Body of pancreas (tissue), 4 donors: ENCODE results near the gene TEKT3. TPM values are rescaled to one million over a fixed set of nuclear protein-coding genes. Genes with fewer than 3 reads are reported as not detected.
A peak's percentile ranks its signal among the peaks of the same experiment; 100 is the strongest.

Experiments used
- ATAC-seq: fragments of 150-250 bp; one replicate; pipeline ENCODE4 v1.9.1; 2016
- DNase-seq, 4 donors: peaks; one replicate each; pipeline ENCODE4 v3.0.0-alpha.2; 2019
- H3K27ac ChIP-seq, 4 donors: fragments of 200-600 bp; sonication (generic); 1 replicate in 3 of 4; 2 replicates in 1 of 4; pipeline versions ENCODE4 v1.5.1 to v1.6.1; 2016 to 2019; ENCODE audit warnings: mild to moderate bottlenecking in 1 of 4, mixed read lengths in 1 of 4, moderate library complexity in 1 of 4
- H3K27me3 ChIP-seq, 2 donors: fragments of 200-600 bp; sonication (generic); one replicate each; pipeline ENCODE4 v1.6.0; 2016; ENCODE audit warnings: mild to moderate bottlenecking in 1 of 2
- H3K36me3 ChIP-seq, 2 donors: fragments of 200-600 bp; sonication (generic); replicated peaks in 1 of 2; 2 replicates each; pipeline ENCODE4 v1.5.1; 2016; ENCODE audit warnings: low read depth in 2 of 2; ENCODE audit not compliant: insufficient read depth in 1 of 2
- H3K4me1 ChIP-seq: fragments of 200-600 bp; sonication (generic); one replicate; pipeline ENCODE4 v1.6.0; 2016
- H3K4me3 ChIP-seq, 2 donors: fragments of 200-600 bp; sonication (generic); 1 replicate in 1 of 2; 2 replicates in 1 of 2; pipeline ENCODE4 v1.5.1; 2016 to 2019
- H3K9me3 ChIP-seq, 3 donors: fragments of 200-600 bp; sonication (generic); 1 replicate in 2 of 3; 2 replicates in 1 of 3; pipeline ENCODE4 v1.5.1; 2016
- CTCF ChIP-seq, 7 experiments: fragments of 450-650 bp in 4 of 7; fragments of 200-600 bp in 3 of 7; sonication (generic) in 3 of 7; IDR thresholded peaks; one replicate each; pipeline ENCODE4 v1.5.1; 2016 to 2019; ENCODE audit warnings: antibody characterized with exemption in 7 of 7
- POLR2A ChIP-seq, 3 donors: fragments of 450-650 bp; IDR thresholded peaks; one replicate each; pipeline ENCODE4 v1.6.1; 2016; ENCODE audit warnings: antibody characterized with exemption in 3 of 3, mild to moderate bottlenecking in 2 of 3
- WGBS, 2 donors: methylation state at CpG; one replicate each; pipeline ENCODE4 v1.1.5; 2017; 5-methylcytosine and 5-hydroxymethylcytosine counted together
- intact Hi-C: fragments of 100-400 bp; cut with DNase I; formaldehyde crosslinking; loops from one replicate; pipeline ENCODE4 v1.15.1; 2023
- total RNA-seq, 2 donors: library from RNA; depleted of rRNA; stranded (reverse); fragments of >200 nt; gene quantifications; one replicate each; pipeline ENCODE4 v1.1.0, GENCODE V29; 2016

Gene TEKT3
- total RNA-seq, 2 donors from 2014 or later: not detected

DNA sequence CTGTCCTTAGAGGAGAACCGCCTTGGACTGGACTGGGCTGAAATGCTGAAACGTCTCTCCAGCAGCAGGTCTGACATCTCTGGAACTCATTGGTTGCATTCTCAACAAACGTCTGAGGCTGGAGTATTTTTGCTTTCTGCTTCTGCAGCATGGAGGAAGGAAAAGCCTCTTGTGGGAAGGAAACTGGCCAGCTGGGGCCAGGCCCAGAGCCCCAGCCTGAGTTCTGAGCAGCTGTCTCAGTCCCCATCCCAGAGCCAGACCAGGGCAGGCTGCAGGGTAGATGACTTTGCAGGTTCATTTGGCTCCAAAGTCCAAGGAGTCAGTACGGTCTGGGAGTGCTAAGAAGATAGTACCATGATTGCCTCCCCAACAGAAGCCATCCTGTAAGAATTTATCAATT is 18.3 kb downstream of the TEKT3 start:
- Histone ChIP-seq H3K4me1 (no peaks in the 10 kb centered on the region), H3K36me3 (no peaks in the 10 kb centered on the region), H3K4me3 (no peak overlapping the region), H3K27me3 (no peaks in the 10 kb centered on the region), H3K9me3 (no peaks in the 10 kb centered on the region), H3K27ac (no peak overlapping the region)
- intact Hi-C loops: no loop called here
- WGBS, 2 donors: 64 to 66% methylated on average over 3 to 4 of the region's 4 CpGs
- no peak for TF ChIP-seq POLR2A (IDR thresholded peaks at IDR 0.05)
- TF ChIP-seq CTCF (IDR thresholded peaks at IDR 0.05): no peak
- DNase-seq (no peak), ATAC-seq (no peak)

DNA sequence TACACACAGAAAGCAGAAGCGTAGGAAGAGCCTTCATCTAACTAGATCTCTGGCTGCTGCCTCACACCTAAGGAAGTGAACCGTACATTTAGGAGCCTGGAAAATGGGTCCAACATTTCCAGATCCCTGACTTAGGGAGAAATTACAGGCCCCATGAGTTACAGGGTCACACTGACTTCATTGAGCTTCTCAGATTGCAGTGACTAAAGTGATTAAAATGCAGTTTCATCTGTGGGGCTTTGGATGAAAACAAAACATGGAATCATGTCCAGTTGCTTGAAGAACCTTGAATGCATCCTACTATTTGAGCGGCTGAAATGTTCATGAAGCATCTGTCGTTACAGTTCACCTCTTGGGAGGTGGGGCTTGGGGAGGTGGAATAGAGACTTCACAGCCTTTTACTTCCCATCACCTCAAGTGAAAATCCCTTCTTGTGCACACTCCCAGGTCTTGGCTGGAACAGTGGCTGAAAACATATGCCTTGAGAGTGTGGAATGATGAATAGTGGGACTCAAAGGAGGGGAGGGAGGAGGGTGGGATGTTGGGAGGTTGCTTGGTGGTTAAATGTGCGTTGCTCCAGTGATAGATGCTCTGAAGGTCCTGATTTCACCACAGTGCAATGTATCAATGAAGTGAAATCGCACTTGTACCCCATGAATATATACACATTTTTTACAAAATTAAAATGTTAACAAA is 19.7 kb downstream of the TEKT3 start:
- no peak for TF ChIP-seq CTCF (IDR thresholded peaks at IDR 0.05)
- Histone ChIP-seq H3K27me3 (no peaks in the 10 kb centered on the region), H3K27ac (no peak overlapping the region), H3K4me3 (no peak overlapping the region), H3K4me1 (no peaks in the 10 kb centered on the region), H3K36me3 (no peaks in the 10 kb centered on the region), H3K9me3 (no peaks in the 10 kb centered on the region)
- ATAC-seq (no peak), DNase-seq (no peak)
- intact Hi-C loops: no loop called here
- 87 to 93% methylated on average over 6 of the region's 6 CpGs for WGBS, 2 donors

DNA sequence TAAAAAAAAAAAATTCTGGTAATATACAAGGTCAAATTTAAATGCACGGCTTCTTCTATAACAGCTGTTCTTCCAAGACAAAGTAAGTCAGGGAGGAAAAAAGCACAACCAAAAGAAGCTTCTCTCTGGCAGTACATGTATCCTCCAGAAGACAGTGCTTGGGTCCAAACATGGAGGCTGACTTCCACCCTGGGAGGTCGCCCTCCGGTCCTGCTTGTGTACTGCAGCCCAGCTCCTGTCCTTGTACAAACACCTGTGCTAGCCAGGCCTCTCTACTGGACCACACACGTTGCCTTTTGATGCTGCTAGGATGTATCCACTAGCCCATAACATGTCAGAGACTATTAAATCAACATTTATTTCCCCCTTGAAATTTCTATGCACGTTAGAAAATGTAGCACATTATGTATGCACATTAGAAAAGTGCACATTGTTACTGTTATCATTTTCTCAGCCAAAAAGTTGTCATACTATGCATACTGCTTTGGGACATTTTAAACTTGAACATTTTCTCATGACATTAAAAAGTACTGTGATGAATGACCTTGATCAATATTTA is 21.9 kb downstream of the TEKT3 start:
- H3K4me1 ChIP-seq: no peaks in the 10 kb centered on the region
- no peaks in the 10 kb centered on the region for H3K9me3 ChIP-seq
- WGBS, 2 donors: 63 to 68% methylated on average over 5 of the region's 5 CpGs
- H3K4me3 ChIP-seq: no peak overlapping the region
- no peaks in the 10 kb centered on the region for H3K36me3 ChIP-seq
- DNase-seq (no peak), ATAC-seq (no peak)
- TF ChIP-seq POLR2A (IDR thresholded peaks at IDR 0.05): no peak
- no peak for TF ChIP-seq CTCF (IDR thresholded peaks at IDR 0.05)
- no peak overlapping the region for H3K27ac ChIP-seq
- intact Hi-C loops: no loop called here
- no peaks in the 10 kb centered on the region for H3K27me3 ChIP-seq

DNA sequence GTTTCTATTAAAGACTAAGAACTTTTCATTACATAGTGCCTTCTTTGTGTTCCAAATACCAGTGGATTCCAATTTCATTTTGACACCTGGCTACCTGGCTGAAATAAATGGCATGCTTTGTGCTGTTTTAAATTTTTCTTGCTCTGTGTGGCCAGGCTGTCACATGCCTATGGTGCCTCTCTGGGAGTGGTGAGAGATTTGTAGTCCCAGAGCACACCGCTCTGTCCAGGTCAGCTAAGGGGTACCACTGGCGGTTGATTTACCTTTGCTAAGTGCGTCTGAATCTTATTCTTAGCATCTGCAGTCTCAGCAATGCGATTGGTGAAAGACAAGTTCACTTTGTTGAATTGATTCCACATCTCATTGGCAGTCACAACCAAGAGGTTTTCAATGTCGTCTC is 29.4 kb downstream of the TEKT3 start:
- ATAC-seq (peak; percentile 47), DNase-seq (no peak)
- H3K27ac ChIP-seq: no peak overlapping the region
- no peak overlapping the region for H3K4me3 ChIP-seq
- H3K4me1 ChIP-seq: no peaks in the 10 kb centered on the region
- no peaks in the 10 kb centered on the region for H3K9me3 ChIP-seq
- TF ChIP-seq CTCF (IDR thresholded peaks at IDR 0.05) (no peak), POLR2A (IDR thresholded peaks at IDR 0.05) (no peak)
- H3K27me3 ChIP-seq: no peaks in the 10 kb centered on the region
- WGBS, 2 donors: 64 to 80% methylated on average over 5 of the region's 5 CpGs
- no peaks in the 10 kb centered on the region for H3K36me3 ChIP-seq
- intact Hi-C loops: no loop called here

GRCh38 chr17:15309793-15310192 is 31.6 kb downstream of the TEKT3 start:
- intact Hi-C loops: no loop called here
- H3K27ac ChIP-seq: no peak overlapping the region
- H3K9me3 ChIP-seq: no peaks in the 10 kb centered on the region
- 67 to 81% methylated on average over 3 of the region's 3 CpGs for WGBS, 2 donors
- no peaks in the 10 kb centered on the region for H3K4me1 ChIP-seq
- TF ChIP-seq POLR2A (IDR thresholded peaks at IDR 0.05) (no peak), CTCF (IDR thresholded peaks at IDR 0.05) (no peak)
- no peaks in the 10 kb centered on the region for H3K27me3 ChIP-seq
- H3K4me3 ChIP-seq: no peak overlapping the region
- no peak for DNase-seq
- ATAC-seq: no peak
- no peaks in the 10 kb centered on the region for H3K36me3 ChIP-seq
